ENCODE data around the gene TMEM114.
A peak's percentile ranks its signal among the peaks of the same experiment; 100 is the strongest.

The TMEM114 gene

DNA sequence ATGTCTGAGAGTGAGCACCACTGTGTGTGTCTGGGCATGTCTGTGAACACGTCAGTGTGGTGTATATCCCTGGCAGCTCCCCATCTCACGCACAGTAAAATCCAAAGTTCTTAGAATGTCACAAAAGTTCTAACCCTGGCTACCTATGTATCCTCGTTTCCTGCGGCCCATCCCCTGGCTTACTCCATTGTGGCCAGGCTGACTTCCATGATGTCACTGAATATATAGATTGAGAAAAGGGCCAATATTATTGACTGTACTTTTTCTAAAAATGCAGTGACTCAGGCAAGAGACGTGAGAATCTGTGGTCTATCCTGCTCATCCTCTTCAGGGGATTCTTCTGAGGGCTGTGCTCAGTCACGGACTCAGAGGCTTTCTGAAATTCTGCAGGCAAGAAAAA is 30.2 kb upstream of the TMEM114 start:
- Mint-ChIP-seq H3K4me3 (peak overlapping the region; percentile 93 to 98 (median 93)), H3K27me3 (ENCODE audit: low read depth) (peaks cover 3% of the 10 kb centered on the region), H3K36me3 (ENCODE audit: low read depth) (peaks cover 12% of the 10 kb centered on the region), H3K9me3 (no peaks in the 10 kb centered on the region), H3K4me1 (peaks cover 12% of the 10 kb centered on the region), H3K27ac (peak overlapping the region in 1 of 3 experiments; percentile 59)
- TF ChIP-seq, protein P1, sequence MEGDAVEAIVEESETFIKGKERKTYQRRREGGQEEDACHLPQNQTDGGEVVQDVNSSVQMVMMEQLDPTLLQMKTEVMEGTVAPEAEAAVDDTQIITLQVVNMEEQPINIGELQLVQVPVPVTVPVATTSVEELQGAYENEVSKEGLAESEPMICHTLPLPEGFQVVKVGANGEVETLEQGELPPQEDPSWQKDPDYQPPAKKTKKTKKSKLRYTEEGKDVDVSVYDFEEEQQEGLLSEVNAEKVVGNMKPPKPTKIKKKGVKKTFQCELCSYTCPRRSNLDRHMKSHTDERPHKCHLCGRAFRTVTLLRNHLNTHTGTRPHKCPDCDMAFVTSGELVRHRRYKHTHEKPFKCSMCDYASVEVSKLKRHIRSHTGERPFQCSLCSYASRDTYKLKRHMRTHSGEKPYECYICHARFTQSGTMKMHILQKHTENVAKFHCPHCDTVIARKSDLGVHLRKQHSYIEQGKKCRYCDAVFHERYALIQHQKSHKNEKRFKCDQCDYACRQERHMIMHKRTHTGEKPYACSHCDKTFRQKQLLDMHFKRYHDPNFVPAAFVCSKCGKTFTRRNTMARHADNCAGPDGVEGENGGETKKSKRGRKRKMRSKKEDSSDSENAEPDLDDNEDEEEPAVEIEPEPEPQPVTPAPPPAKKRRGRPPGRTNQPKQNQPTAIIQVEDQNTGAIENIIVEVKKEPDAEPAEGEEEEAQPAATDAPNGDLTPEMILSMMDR (IDR thresholded peaks at IDR 0.05; ENCODE audit: unreplicated experiment in 3 of 3) = no peak

DNA sequence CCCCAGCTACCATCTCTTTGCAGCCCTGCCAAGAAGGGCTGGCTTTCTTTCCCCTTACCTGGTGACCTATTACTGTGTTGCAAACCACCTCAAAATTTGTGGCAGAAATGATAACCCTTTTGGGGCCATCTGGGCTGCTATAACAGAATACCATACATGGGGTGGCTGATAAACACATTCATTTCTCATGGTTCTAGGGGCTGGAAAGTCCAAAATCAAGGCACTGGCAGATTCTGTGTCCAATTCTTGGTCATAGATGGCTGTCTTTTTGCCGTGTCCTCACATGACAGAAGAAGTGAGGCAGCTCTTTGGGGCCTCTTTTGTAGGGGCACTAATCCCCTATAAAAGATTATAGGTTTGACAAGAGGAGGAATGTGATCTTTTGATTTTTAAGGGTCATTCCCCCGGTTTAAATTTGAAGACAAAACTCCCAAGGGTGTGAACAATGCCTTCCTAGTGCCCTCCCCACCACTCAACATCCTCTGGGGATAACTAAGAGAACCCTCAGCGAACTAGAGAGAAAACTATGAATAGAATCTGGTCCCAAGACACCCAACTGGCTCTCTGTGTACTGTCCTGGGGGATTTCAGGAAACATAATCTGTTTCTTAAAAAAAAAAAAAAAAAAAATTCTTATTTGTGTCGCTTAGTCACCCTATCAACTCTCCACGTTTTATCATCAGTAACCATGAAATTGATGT is 29.5 kb upstream of the TMEM114 start:
- Mint-ChIP-seq H3K27ac (no peak overlapping the region), H3K9me3 (no peaks in the 10 kb centered on the region), H3K36me3 (ENCODE audit: low read depth) (peaks cover 7% of the 10 kb centered on the region), H3K4me3 (peak overlapping the region in 1 of 3 experiments; percentile 93), H3K27me3 (ENCODE audit: low read depth) (peaks cover 3% of the 10 kb centered on the region), H3K4me1 (peaks cover 12% of the 10 kb centered on the region)
- TF ChIP-seq, protein P1 (IDR thresholded peaks at IDR 0.05; ENCODE audit: unreplicated experiment in 3 of 3) = no peak

DNA sequence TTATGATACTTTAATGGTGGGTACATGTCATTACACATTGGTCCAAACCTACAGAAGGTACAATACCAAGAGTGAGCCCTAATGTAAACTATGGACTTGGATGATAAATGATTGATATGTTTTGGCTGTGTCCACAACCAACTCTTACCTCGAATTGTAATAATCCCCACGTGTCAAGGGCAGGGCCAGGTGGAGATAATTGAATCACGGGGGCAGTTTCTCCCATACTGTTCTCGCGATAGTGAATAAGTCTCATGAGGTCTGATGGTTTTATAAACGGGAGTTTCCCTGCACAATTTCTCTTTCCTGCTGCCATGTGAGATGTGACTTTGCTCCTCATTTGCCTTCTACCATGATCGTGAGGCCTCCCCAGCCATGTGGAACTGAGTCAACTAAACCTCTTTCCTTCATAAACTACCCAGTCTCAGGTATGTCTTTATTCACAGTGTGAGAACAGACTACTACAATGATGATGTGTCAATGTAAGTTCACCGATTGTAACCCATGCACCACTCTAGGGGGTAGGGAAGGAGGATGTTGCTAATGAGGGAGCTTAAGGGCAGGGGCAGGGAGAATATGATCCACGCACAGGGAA is 24.2 kb upstream of the TMEM114 start:
- TF ChIP-seq, protein P1 (IDR thresholded peaks at IDR 0.05; ENCODE audit: unreplicated experiment in 3 of 3) = no peak

DNA sequence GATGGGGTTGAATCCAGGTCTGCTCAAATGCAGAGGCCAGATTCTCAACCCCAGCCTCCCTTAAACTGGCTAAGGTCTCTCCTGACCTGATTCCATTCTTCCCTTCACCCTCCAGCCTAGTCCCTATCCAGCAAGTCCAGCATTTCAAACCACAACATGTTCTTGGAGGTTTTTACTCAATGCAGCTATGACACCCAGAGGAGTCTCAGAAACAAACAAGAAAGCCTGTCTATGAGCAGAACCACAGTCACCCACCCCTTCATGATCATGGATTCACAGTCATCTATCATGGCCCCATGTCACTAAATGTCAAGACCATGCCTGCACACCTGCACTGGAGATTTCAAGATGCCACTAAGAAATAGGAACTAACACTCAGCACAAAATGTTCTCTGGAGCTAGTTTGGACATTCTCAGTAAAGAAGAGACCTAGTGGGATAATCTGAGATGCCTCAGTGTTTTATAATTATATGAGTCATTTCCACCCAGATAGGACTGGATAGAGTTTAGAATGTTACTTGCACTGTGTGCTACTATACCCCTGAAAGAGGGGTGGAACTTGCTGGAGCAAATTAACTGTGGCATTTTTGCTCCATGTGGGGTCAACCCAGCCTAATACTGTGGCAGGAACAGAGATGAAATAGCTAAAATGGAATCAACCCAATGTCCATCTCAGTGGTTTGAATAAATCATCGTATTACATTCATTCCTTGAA is 21.7 kb upstream of the TMEM114 start:
- Mint-ChIP-seq H3K4me1 (no peaks in the 10 kb centered on the region), H3K9me3 (no peaks in the 10 kb centered on the region), H3K27me3 (ENCODE audit: low read depth) (peaks cover 14% of the 10 kb centered on the region), H3K4me3 (no peak overlapping the region), H3K27ac (no peak overlapping the region), H3K36me3 (ENCODE audit: low read depth) (no peaks in the 10 kb centered on the region)
- TF ChIP-seq, protein P1 (IDR thresholded peaks at IDR 0.05; ENCODE audit: unreplicated experiment in 3 of 3) = no peak

More for the DNA sequence above, 24.2 kb upstream of the TMEM114 start:
- no peaks in the 10 kb centered on the region for H3K36me3 Mint-ChIP-seq (ENCODE audit: low read depth)
- peaks cover 13% of the 10 kb centered on the region for H3K27me3 Mint-ChIP-seq (ENCODE audit: low read depth)
- no peaks in the 10 kb centered on the region for H3K9me3 Mint-ChIP-seq
- H3K27ac Mint-ChIP-seq = no peak overlapping the region
- no peaks in the 10 kb centered on the region for H3K4me1 Mint-ChIP-seq
- H3K4me3 Mint-ChIP-seq = no peak overlapping the region

DNA sequence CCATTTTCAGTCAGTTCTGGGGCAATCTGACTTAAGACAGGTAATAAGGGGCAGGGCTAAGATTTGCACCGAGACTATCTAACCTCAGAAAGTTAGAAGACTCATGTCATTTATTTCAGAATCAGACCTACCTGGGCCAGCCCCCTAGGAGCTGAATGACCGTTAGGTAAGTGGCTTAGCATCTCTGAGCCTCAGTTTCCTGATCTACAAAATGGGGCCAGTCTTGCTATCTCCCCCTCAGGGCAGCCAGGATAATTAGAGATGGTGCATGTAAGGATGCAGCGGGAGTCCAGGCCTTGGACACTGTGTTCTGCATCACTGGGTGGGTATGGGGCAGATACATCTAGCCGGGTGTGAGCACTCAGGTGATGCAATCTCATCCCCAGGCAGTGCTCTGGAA is 20.8 kb upstream of the TMEM114 start:
- Mint-ChIP-seq H3K4me3 (no peak overlapping the region), H3K27me3 (ENCODE audit: low read depth) (peaks cover 14% of the 10 kb centered on the region), H3K36me3 (ENCODE audit: low read depth) (no peaks in the 10 kb centered on the region), H3K4me1 (no peaks in the 10 kb centered on the region), H3K27ac (no peak overlapping the region), H3K9me3 (peaks cover 3% of the 10 kb centered on the region)
- TF ChIP-seq, protein P1 (IDR thresholded peaks at IDR 0.05; ENCODE audit: unreplicated experiment in 3 of 3) = no peak
